Measurements from ENCODE around the gene CKAP4. TPM values are rescaled to one million over a fixed set of nuclear protein-coding genes. Genes with fewer than 3 reads are reported as not detected.
A peak's percentile ranks its signal among the peaks of the same experiment; 100 is the strongest.

Gene CKAP4
- total and polyA plus RNA-seq, 12 donors: 12.9 to 63.2 (median 45.5) TPM

GRCh38 chr12:106188256-106188655 lies 59.6 kb downstream of the CKAP4 start:
- H3K27ac ChIP-seq: no peak overlapping the region

More at GRCh38 chr12:106188256-106188655, 59.6 kb downstream of the CKAP4 start:
- ATAC-seq (peak in 3 of 8 donors; percentile 37 to 49 (median 39)), DNase-seq (peak in 1 of 2 donors; percentile 17)
- Histone ChIP-seq H3K4me3 (no peak overlapping the region), H3K36me3 (no peaks in the 10 kb centered on the region), H3K9me3 (no peaks in the 10 kb centered on the region), H3K4me1 (peaks cover 0 to 5% (median 0%) of the 10 kb centered on the region in 9 donors), H3K27me3 (peaks cover 0 to 16% (median 0%) of the 10 kb centered on the region in 7 donors)
- no peak for TF ChIP-seq CTCF (IDR thresholded peaks at IDR 0.05)
- intact Hi-C loops (cut with DNase I): no loop called here
- WGBS, 2 donors: 59 to 62% methylated on average over 10 of the region's 10 CpGs

Other genes with a start within 250 kb of the CKAP4 start
- 10 to 100 TPM; 37.0 to 59.0 (median 47.6) TPM for gene NUAK1, start 109.1 kb downstream of the CKAP4 start, total RNA-seq
- 10 to 100 TPM in 1 of 2 donors, 1 to 10 TPM in 1; 9.8 to 10.8 TPM for gene NUAK1, start 109.1 kb downstream of the CKAP4 start, polyA plus RNA-seq
- gene TCP11L2, start 54.7 kb upstream of the CKAP4 start, total RNA-seq: 100 to 1,000 TPM in 9 of 10 donors, 10 to 100 TPM in 1; 77.6 to 168 (median 120) TPM
- 10 to 100 TPM in 1 of 2 donors, 1 to 10 TPM in 1; 4.9 to 15.4 TPM for gene TCP11L2, start 54.7 kb upstream of the CKAP4 start, polyA plus RNA-seq
- 10 to 100 TPM in 4 of 10 donors, 1 to 10 TPM in 6; 7.4 to 12.0 (median 9.6) TPM for gene POLR3B, start 109.7 kb upstream of the CKAP4 start, total RNA-seq
- 1 to 10 TPM; 2.0 to 5.0 TPM for gene POLR3B, start 109.7 kb upstream of the CKAP4 start, polyA plus RNA-seq

Data from heart right ventricle (tissue), 16 donors.